ENCODE results near the gene SFT2D3.

SFT2D3 gene

GRCh38 chr2:127683056-127683455, 18.2 kb upstream of the SFT2D3 start:
- Histone ChIP-seq H3K4me1 (ENCODE audit: insufficient read depth, low read length) (0 out of 2 replicates have a peak, but pooled peaks cover 4% of the 10 kb centered on the region), H3K9ac (ENCODE audit: low read depth, low read length) (no peak overlapping the region)

GRCh38 chr2:127683757-127684156, 17.5 kb upstream of the SFT2D3 start:
- Histone ChIP-seq H3K36me3 (ENCODE audit: insufficient read depth, low read length) (no peaks in the 10 kb centered on the region), H3K9me3 (ENCODE audit: control insufficient read depth, insufficient read depth, low read length) (peaks cover 4% of the 10 kb centered on the region; the same call in 1 of the 2 replicates), H3K9ac (ENCODE audit: low read depth, low read length) (no peak overlapping the region), H3K4me1 (ENCODE audit: insufficient read depth, low read length) (0 out of 2 replicates have a peak, but pooled peaks cover 4% of the 10 kb centered on the region)

More at GRCh38 chr2:127683056-127683455, 18.2 kb upstream of the SFT2D3 start:
- H3K36me3 ChIP-seq (ENCODE audit: insufficient read depth, low read length) = no peaks in the 10 kb centered on the region
- H3K9me3 ChIP-seq (ENCODE audit: control insufficient read depth, insufficient read depth, low read length) = peaks cover 3% of the 10 kb centered on the region; the same call in 1 of the 2 replicates

GRCh38 chr2:127685410-127686080, 15.8 kb upstream of the SFT2D3 start:
- Histone ChIP-seq H3K9me3 (ENCODE audit: control insufficient read depth, insufficient read depth, low read length) (peaks cover 12% of the 10 kb centered on the region; the same call in 1 of the 2 replicates), H3K4me1 (ENCODE audit: insufficient read depth, low read length) (0 out of 2 replicates have a peak, but pooled peaks cover 4% of the 10 kb centered on the region), H3K36me3 (ENCODE audit: insufficient read depth, low read length) (no peaks in the 10 kb centered on the region), H3K9ac (ENCODE audit: low read depth, low read length) (no peak overlapping the region)

GRCh38 chr2:127688405-127688804, 12.9 kb upstream of the SFT2D3 start:
- peaks cover 20% of the 10 kb centered on the region for H3K9me3 ChIP-seq (ENCODE audit: control insufficient read depth, insufficient read depth, low read length)
- no peaks in the 10 kb centered on the region for H3K36me3 ChIP-seq (ENCODE audit: insufficient read depth, low read length)
- H3K9ac ChIP-seq (ENCODE audit: low read depth, low read length) = no peak overlapping the region
- 0 out of 2 replicates have a peak, but pooled peaks cover 4% of the 10 kb centered on the region for H3K4me1 ChIP-seq (ENCODE audit: insufficient read depth, low read length)

DNA sequence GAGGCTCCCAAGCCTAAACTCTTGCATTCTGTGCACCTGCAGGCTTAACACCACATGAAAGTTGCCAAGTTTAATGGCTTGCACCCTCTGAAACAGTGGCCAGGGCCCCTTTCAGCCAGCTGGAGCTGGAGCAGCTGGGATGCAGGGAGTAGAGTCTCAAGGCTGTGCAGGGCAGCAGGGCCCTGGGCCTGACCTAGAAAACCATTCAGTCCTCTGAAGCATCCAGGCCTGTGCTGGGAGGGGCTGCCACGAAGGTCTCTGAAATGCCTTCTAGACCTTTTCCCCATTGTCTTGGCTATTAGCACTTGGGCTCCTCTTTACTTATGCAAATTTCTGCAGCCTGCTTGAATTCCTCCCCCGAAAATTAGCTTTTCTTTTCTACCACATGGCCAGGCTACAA, 10.6 kb upstream of the SFT2D3 start:
- Histone ChIP-seq H3K4me1 (ENCODE audit: insufficient read depth, low read length) (no peaks in the 10 kb centered on the region), H3K9me3 (ENCODE audit: control insufficient read depth, insufficient read depth, low read length) (peaks cover 20% of the 10 kb centered on the region), H3K36me3 (ENCODE audit: insufficient read depth, low read length) (no peaks in the 10 kb centered on the region), H3K9ac (ENCODE audit: low read depth, low read length) (no peak overlapping the region)

DNA sequence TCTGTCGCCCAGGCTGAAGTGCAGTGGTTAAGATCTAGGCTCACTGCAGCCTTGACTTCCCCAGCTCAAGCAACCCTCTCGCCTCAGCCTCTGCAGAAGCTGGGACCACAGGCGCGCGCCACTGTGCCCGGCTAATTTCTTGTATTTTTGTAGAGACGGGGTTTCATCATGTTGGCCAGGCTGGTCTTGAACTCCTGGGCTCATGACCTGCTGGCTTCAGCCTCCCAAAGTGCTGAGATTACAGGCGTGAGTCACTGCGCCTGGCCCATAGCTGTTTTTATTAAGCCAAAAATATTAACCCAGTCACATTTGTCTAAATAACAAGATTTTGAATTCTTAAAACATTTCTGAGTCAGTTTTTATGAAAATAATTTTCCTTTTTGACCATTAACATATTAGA, 6.3 kb upstream of the SFT2D3 start:
- no peak overlapping the region for H3K9ac ChIP-seq (ENCODE audit: low read depth, low read length)
- H3K36me3 ChIP-seq (ENCODE audit: insufficient read depth, low read length) = no peaks in the 10 kb centered on the region
- H3K9me3 ChIP-seq (ENCODE audit: control insufficient read depth, insufficient read depth, low read length) = peaks cover 13% of the 10 kb centered on the region
- no peaks in the 10 kb centered on the region for H3K4me1 ChIP-seq (ENCODE audit: insufficient read depth, low read length)

- H3K4me1 ChIP-seq (ENCODE audit: insufficient read depth, low read length) = peaks cover 4% of the 10 kb centered on the region; the same call in 1 of the 2 replicates
- no peaks in the 10 kb centered on the region for H3K36me3 ChIP-seq (ENCODE audit: insufficient read depth, low read length)
- H3K9ac ChIP-seq (ENCODE audit: low read depth, low read length) = peak overlapping the region; percentile 27; the same call in 1 of the 2 replicates
- peaks cover 6% of the 10 kb centered on the region for H3K9me3 ChIP-seq (ENCODE audit: control insufficient read depth, insufficient read depth, low read length)
These were observed 5.5 kb upstream of the SFT2D3 start for GRCh38 chr2:127695491-127696472.

DNA sequence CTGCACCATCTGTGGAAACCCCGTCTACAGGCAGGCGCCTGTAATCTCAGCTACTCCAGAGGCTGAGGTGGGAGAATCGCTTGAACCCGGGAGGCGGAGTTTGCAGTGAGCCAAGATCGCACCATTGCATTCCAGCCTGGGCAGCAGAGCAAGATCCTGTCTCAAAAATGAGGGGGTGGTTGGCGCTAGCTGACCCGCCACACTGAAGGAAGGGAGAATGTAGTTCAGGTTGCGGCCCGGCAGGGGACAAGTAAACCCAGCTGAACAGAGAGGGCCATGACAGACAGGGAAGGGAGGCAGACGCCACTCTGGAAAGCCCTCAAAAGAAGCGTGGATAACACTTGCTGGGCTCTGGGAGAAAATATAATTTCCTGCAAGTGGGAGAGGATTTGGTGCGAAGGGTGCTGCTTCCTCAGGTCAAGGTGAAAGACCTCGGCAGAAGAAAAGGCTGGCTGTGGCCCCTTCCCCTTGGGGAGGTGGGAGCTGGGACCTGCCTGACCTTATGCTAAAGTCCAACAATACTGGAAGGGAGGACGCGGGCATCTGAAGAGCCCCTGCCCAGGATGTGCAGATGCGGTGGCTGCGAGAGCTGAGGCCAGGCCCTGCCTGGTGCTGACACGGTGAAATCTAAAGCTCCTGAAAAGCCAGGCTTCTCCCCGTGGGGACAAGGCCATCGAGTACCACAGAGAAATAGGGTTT, 3.7 kb upstream of the SFT2D3 start:
- peaks cover 7% of the 10 kb centered on the region; the same call in 1 of the 2 replicates for H3K4me1 ChIP-seq (ENCODE audit: insufficient read depth, low read length)

DNA sequence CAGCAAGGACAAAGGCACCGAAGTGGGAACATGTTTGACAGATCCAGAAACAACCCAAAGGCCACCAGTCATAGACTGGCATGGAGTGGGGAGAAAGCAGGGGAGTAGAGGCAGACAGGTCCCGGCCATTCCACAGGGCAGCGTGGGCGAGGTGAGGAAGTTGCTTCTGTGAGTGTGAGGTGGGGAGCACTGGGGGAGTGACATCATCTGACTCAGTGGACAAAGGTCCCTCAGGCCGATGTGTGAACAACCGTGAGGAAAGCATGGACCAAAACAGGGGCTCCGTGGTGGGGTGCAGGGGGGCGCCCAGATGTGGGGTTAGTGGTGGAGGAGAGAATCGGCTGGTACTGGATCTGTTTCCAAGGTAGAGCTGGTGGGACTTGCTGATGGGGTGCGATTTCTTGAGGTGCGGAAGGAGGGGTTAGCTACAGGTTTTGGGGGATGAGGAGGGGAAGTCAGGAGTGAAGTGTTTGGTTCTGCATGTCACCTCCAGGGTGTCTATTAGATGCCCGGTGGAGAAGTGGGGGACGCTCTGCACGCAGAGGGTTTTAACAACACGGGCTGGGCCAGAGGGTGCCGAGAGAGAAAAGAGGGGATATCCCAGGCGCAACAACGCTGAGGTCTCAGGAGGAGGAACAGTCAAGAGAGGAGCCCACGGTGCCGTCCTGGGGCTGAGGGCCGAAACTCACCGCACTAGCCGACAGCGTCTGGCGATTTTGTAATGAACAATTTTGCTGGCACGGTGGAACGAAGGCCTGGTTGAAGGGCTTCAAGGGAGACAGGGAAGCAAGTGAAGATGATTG, 2.5 kb upstream of the SFT2D3 start:
- no peak overlapping the region for H3K9ac ChIP-seq (ENCODE audit: low read depth, low read length)
- H3K4me1 ChIP-seq (ENCODE audit: insufficient read depth, low read length) = peaks cover 10% of the 10 kb centered on the region; the same call in 1 of the 2 replicates
- H3K36me3 ChIP-seq (ENCODE audit: insufficient read depth, low read length) = no peaks in the 10 kb centered on the region
- H3K9me3 ChIP-seq (ENCODE audit: control insufficient read depth, insufficient read depth, low read length) = no peaks in the 10 kb centered on the region

More for the DNA sequence above, 3.7 kb upstream of the SFT2D3 start:
- no peaks in the 10 kb centered on the region; the same call in 1 of the 2 replicates for H3K9me3 ChIP-seq (ENCODE audit: control insufficient read depth, insufficient read depth, low read length)
- H3K9ac ChIP-seq (ENCODE audit: low read depth, low read length) = no peak overlapping the region
- no peaks in the 10 kb centered on the region for H3K36me3 ChIP-seq (ENCODE audit: insufficient read depth, low read length)

DNA sequence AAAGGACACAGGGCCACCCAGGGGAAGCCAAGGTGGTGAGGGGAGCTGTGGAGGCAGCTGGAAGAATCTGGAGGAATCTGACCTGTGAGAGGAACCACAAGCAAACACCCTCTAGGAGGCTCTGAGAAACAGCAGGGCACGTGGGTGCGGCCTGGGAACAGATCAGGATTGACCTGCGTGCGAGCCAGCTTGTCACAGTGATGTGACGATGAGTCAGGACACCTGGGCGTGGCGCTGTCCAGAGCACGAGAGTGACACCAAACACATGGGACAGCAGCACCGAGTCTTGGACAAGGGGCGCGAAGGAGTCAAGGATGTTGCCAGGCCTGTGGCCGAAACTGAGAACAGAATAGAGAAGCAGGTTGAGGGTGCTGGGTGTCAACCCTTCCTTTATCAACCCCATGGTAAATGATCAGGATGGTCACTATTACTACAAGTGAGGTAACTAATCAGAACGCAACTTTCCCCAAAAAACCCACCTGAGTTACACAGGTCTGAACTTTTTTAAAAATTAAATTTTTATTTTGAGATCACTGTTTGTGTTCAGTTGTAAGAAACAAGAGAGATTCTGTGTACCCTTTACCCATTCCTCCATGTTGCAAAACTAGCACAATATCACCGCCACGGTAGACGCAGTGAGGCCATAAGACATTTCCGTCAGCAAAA, 637 bp upstream of the SFT2D3 start:
- H3K36me3 ChIP-seq (ENCODE audit: insufficient read depth, low read length) = no peaks in the 10 kb centered on the region
- H3K4me1 ChIP-seq (ENCODE audit: insufficient read depth, low read length) = peaks cover 10% of the 10 kb centered on the region; the same call in 1 of the 2 replicates
- H3K9ac ChIP-seq (ENCODE audit: low read depth, low read length) = peak overlapping the region; percentile 74
- no peaks in the 10 kb centered on the region for H3K9me3 ChIP-seq (ENCODE audit: control insufficient read depth, insufficient read depth, low read length)

- H3K9ac ChIP-seq (ENCODE audit: low read depth, low read length) = peak overlapping the region; percentile 74
These were observed 526 bp downstream of the SFT2D3 start for GRCh38 chr2:127701651-127702394.

GRCh38 chr2:127702395-127703009, 1.2 kb downstream of the SFT2D3 start:
- Histone ChIP-seq H3K4me1 (ENCODE audit: insufficient read depth, low read length) (peaks cover 10% of the 10 kb centered on the region; the same call in 1 of the 2 replicates), H3K9ac (ENCODE audit: low read depth, low read length) (peak overlapping the region; percentile 74), H3K36me3 (ENCODE audit: insufficient read depth, low read length) (peaks cover 16% of the 10 kb centered on the region), H3K9me3 (ENCODE audit: control insufficient read depth, insufficient read depth, low read length) (no peaks in the 10 kb centered on the region)

More at GRCh38 chr2:127701651-127702394, 526 bp downstream of the SFT2D3 start:
- Histone ChIP-seq H3K4me1 (ENCODE audit: insufficient read depth, low read length) (peaks cover 10% of the 10 kb centered on the region; the same call in 1 of the 2 replicates), H3K36me3 (ENCODE audit: insufficient read depth, low read length) (peaks cover 10% of the 10 kb centered on the region), H3K9me3 (ENCODE audit: control insufficient read depth, insufficient read depth, low read length) (no peaks in the 10 kb centered on the region)
